ENCODE data around the gene MRPL23.

The MRPL23 gene

DNA sequence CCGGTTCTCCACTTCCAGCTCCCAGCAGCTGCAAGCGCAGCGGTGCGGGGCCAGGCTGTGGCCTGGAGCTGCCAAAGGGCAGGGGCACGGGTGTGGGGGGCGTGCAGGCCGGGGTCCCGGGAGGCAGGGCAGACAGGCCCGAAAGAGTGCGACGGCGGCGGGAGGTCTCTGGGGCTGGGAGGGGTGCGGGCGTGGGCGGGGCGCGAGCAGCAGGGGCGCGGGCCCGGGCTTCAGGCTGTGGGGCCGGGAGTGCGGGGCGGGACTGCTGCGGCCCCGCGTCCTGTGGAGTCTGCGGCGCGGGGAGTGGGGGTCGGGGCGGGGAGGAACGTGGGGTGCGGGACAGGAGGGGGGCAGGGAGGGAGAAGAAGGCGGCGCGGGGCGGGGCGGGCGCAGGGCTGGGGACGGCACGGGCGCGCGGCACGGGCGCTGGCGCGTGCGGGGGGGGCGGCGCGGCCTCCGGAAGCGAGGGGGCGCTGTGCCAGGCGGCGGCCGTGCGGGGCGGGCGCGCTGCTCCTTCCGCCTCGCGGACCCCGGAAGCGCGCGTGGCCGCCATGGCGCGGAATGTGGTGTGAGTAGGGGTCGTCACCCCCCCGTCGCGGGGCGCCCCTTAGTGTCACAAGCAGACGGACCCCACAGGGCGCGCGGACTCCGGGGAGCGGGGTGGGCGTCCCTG lies at the start of gene MRPL23:
Gene MRPL23 (plus strand): TSS at position 521 of the 673 bp plus-strand sequence. CDS start 31 bp downstream, at position 552.
- DNase-seq (ENCODE audit: low read depth) = no peak

DNA sequence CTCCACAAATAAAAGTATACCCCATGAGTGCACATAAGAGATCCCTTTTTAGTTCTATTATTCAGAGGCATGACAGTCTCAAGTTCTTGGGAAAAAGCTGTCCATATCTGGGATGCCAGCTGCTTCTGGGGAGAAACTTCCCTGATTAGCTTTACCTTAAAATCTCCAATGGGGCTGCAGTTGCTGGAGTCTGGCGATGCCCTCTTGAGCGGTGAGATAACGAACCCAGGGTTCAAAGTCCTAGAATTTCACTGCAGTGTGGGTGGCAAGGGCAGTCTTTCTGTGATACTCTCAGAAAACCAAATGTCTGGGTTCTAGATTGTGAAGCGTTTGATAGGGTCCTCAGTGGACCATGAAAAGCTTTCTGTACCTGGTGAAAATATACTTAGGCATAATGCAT lies 48.0 kb upstream of the MRPL23 start:
- no peak for DNase-seq (ENCODE audit: low read depth)

DNA sequence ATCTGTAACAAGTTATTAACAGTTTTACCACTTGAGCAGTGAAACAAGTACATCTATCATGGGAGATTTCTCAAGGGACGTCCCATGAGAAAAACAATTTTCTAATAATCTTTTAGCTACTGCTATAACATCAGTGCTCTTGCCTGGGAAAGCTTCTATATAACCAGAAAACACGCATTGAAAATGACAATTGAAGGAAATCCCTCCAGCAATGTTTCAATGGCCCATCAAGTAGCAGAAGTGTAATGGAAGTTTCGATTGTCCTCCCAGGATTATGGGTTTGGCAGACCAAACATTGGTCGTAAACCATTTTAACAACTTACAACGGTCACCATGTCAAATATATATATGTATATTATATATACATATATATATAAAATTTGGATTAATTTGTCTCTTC lies 47.4 kb upstream of the MRPL23 start:
- no peak for DNase-seq (ENCODE audit: low read depth)

DNA sequence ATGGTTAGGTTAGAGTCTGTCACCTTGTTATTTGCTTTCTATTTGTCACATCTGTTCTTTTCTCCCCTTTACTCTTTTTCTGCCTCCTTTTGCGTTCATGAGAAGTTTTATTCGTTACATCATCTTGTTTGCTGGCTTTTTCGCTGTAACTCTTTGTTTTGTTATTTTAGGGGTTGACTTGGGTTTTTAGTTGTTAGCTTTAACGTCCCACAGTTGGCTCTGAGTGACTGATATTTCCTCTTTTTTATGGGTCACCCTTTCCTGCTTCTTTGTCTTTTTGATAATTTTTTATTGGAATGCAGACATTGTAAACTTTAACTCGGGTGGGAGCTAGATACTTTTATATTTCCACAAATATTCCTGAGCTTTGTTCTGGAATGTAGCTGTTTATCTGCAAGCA lies 41.0 kb upstream of the MRPL23 start:
- DNase-seq (ENCODE audit: low read depth) = no peak

DNA sequence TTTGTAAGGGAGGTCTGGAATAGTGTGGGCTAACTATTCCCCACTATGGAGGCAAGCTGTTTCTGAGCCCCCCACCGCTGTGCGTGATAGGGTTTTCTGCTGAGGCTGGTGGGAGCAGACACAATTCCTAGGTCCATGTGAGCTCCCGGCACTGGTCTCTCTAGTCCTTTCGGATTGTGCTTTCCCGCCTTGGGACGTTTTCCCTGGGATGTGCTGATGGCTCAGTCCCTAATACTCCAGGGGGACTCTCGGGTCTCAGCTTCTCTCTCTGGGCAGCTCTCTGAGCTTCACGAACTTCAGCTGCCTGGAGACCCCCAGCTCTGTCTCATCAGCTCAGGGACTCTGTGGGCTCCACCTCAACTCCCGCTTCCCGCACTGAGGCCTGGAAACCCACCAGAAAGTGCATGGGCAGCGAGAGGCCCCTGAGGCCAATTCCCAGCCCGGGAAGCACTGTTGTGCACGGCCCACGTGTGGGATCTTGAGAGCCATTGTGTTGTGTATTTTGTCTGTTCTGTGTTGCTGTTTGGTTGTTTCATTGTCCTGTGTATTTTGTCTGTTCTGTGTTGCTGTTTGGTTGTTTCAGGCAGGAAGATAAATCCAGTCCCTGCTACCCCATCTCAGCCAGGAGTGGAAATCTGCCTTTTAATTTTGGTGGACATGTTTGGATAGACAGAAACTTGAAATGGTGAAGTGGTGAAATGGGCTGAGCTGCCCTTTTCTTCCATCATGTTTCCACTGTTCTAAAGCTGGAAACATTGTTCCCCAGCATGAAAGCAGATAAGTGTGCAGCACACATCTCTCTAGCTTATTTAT lies 40.3 kb upstream of the MRPL23 start:
- no peak for DNase-seq (ENCODE audit: low read depth)

DNA sequence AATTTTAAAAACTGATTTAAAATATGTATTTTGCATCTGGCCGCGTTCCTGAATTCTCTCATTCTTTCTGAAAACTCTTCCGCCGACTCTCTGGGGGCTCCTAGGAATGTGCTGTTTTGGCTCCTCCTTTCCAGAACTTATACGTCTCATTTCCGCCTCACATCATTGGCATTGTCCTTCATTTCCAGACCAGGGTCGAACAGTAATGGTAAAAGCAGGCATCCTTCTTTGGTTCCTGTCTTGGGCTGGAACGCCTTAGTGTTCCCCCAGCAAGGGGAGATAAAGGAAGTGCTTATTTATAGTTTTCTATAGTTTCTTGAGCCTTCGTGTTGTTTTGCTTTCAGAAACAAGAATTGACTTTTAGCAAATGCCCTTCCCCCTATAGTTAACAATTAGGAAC lies 38.5 kb upstream of the MRPL23 start:
- no peak for DNase-seq (ENCODE audit: low read depth)

DNA sequence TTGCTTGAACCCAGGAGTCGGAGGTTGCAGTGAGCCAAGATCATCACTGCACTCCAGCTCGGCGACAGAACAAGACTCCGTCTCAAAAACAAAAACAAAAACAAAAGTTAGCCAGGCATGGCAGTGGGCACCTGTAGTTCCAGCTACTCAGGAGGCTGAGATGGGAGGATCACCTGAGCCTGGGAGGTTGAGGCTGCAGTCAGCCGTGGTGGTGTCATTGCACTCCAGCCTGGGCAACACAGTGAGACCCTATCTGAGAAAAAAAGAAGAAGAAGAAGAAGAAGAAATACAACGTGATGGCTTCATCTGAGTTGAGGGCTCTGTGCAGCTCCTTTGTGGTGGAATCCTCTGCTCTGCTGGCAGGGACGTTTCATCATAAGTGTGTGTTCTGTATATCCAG lies 37.6 kb upstream of the MRPL23 start:
- no peak for DNase-seq (ENCODE audit: low read depth)

DNA sequence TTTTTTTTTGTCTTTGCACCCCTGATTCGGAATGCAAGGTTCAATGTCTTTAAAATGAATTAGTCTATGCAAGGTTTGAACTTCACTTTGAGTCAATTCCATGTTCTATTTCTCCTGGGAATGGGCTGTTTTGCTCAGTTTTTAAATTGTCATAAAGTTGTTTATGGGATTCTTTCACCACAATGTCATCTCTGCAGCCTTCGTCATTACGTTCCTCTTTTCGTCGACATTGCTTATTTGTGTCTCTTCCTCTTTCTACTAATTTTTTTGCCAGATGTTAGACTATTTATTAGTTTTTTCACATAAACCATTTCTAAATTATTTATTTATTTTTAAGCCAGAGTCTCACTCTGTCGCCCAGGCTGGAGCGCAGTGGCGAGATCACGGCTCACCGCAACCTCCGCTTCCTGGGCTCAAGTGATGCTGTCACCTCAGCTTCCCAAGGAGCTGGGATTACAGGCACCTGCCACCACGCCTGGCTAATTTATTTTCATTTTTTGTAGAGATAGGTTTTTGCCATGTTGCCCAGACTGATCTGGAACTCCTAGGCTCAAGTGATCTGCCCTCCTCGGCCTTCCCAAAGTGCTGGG lies 34.7 kb upstream of the MRPL23 start:
- no peak for DNase-seq (ENCODE audit: low read depth)

DNA sequence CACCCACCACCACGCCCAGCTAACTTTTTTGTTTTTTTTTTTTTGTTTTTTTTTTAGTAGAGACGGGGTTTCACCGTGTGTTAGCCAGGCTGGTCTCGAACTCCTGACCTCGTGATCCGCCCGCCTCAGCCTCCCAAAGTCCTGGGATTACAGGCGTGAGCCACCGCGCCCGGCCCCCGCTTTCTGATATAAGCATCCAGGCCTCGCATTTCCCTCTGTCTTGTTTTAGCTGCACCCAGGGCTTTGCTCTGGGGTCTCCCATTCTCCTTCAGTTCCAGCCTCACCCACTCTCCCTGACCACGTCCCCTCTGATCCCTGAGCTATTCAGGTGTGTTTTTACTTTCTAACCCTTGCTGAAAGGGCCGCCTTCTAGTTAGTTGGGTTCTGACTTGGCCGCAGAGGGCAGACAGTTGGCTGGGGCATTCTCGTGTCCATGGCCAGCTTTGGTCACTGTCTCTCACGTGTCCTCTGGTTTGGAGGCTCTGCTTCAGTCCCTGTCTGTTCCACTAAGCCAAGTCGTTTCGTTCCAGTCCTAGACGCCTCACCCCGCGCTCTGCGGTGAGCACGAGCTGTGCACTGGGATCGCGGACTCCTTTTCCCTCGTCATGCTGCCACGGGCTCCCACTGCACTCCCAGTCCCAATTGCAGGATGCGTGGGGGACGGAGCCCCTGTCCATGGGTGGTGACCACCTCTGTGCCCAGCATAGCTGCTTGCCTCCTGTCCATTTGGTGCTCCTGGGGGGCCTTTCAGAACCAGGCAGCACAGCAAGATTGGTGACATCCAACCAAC lies 33.7 kb upstream of the MRPL23 start:
- DNase-seq (ENCODE audit: low read depth) = no peak

DNA sequence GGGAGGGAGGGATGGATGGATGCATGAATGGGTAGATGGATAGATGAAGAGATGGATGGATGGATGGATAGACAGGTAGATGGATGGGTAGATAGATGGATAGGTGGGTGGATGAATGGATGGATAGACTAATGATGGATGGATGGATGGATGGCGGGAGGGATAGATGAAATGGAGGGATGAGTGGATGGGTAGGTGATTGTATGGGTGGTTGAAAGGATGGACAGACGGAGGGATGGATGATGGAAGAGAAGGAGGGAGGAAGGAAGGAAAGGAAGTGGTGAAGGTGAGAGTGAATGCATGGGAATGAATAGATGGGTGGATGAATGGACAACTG lies 31.4 kb upstream of the MRPL23 start:
- no peak for DNase-seq (ENCODE audit: low read depth)

DNA sequence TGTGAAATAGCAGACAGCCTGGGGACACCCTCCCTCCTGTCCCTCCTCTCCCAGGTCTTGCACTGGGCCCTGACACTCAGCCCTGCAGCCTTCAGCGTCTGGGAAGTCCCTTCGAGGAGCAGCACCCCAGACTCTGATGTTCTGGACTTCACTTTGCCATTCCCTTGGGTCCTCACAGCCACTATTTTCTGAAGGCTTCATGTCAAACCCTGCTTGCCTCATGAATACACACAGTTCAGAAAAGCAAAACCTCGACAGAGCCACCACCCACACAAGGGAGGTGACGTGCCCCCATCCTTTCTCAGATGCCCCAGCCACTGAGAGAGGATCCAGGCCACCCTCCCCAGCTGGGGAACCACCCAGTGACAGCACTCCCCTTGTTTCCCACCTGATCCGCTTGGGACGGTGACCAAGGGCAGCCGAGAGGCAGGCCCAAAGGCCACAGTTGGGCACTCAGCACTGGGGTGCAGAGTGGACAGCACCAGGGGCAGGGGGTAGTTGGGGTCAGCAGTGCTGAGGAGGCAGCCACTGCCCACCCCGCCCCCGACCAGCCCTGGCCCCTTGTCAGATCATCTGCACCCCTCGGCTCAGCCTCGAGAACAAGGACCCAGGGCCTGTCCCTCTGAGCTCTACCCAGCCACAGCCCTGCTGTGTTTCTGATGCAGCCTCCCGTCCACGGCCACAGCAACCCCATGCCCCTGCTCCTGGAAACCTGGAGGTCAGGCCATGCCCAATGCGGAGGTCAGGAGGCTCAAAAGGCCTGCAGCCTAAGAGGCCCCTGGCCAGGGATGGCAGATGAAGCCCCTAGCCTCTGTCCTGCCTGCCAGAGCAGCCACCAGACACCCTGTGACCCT lies 30.8 kb upstream of the MRPL23 start:
- no peak for DNase-seq (ENCODE audit: low read depth)

DNA sequence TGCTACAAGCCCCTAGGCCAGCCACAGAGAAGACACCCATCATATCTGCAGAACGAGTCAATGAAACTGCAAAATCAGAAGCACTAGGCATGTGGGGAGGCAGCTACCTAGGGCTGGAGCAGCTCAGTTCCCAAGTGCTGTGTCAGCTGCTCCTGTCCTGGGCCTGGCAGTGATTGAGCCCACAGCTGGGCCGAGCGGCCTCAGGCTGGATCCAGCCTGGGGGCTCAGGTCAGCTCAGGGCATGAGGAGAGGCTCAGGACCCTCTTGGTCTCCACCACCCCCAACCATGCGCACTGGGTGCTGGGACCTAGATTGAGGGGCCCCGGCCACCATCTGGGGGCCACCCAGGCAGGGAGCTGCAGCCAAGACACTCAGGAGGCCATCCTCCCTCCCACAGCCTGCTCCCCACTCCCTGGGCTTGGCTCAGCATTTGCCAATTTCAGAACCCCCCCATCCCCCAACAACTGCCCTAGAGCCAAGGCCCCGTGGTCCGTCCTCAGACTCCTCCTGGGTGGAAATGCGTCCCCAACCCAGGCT lies 30.1 kb upstream of the MRPL23 start:
- DNase-seq (ENCODE audit: low read depth) = no peak

DNA sequence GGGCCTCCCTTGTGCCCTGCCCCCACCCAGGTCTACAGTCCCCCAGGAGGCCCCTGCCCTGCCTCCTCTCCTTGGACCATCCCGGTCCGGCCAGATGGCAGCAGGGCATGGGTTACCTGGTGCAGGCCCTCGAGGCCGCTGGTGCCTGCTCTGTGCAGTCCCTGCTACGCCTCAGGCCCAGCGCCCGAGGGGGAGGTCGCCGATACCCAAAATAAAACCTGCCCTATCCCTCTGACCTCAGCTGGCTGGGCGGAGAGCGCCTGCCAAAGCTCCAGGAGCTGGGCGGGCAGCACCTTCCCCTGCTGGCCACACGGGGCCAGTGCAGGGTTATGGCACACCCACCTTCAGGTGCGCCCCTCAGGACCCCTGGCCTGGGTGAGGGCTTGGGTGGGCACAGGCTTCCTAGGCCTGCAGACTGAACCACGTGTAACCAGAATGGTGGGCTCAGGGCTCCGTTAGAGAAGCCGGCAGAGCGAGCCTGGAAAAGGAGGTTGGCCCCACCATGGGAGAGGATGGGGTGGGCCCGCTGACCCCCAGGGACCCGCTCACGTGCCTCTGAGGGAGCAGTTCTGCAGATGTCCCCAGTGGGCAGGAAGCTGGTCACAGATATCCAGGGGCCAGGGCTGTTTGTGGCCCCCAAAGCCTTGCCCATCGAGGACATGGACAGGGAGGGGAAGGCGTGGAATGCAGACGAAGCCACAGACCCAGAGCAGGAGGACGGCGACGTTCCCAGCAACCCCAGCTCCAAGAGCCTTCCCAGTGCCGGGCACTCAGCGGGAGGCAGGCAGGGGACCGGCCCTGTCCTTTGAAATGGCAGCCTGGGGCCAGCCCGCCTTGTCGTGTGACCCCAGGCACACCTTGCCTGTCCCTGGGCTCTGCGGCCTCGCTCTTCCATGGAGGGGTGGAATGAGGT lies 29.4 kb upstream of the MRPL23 start:
- no peak for DNase-seq (ENCODE audit: low read depth)

DNA sequence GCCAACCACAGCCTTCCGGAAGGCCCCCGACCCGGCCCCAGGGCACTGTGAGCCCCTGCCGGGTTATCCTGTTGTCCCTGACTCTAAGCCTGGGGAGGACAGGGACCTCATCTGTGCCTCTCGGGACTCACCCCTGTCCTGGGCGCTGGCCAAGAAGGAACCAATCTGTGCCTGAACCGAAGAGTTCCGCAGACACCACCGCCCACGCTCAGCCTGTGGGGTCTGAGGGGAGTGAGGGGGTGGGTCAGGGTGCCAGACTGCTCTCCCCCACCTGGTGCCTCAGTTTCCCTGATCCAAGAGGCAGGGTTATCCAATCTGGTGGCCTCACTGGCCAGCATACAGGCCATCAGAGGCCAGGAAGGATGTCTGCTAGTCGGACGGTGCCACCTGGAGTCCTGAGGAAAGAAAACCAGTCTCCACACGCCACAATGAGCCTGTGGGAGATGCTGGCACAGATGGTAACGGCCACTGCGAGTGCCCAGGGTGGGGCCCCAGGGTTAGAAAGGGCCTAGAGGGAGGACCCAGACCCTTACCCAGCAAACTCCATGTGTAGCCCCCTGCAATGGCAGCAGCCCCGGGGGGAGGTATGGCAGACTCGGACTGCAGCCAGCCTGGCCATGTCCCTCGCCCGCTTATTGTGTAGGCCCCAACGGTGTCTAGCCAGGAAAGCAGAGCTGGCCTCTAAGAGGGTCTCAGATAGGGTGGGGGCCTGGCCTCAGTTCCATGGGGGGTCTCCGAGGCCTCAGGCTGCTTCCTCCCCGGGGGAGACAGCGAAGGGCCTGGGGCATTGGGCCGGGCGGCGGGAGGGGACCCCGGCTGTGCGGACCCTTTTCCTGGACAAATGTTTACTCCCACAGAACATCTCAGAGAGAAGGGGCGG lies 28.5 kb upstream of the MRPL23 start:
- no peak for DNase-seq (ENCODE audit: low read depth)

DNA sequence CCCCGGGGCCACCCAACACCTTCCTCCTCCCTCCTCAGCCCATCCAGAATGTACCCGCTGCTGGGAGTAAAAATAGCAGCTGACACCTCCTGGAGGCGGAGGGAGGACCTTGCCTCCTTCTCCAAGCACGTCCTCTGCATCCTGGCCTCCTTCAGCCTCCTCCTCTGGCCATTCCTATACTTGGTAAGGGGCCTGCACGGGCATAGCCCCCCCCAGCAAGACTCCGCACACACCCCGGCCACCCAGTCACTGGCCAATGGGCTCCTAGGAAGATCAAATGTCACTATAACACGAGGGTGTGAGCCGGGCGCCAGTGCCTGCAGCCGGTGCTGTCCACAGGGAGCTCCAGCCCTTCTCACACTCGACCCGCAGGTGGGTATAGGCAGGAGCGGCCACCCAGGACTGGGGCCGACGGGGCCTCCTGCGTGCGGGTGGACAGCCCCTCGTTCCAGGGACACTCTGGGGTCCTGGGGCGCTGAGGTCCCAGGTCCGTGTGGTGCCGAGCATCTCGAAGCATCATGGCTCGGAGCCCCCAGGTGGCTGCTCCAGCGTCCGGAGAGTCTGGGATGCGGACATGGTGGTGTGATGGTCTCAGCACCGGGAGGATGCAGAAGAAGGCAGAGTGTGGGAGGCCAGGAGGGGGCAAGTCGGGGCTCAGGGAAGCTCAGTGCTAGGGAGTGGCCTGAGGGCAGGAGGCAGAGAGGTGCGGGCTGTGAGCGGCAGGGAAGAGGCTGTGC lies 27.6 kb upstream of the MRPL23 start, which contains the start of gene TNNT3:
Gene TNNT3 (plus strand): TSS at position 313 of the 737 bp plus-strand sequence. CDS start 3,172 bp downstream, outside the sequence.
- no peak for DNase-seq (ENCODE audit: low read depth)

DNA sequence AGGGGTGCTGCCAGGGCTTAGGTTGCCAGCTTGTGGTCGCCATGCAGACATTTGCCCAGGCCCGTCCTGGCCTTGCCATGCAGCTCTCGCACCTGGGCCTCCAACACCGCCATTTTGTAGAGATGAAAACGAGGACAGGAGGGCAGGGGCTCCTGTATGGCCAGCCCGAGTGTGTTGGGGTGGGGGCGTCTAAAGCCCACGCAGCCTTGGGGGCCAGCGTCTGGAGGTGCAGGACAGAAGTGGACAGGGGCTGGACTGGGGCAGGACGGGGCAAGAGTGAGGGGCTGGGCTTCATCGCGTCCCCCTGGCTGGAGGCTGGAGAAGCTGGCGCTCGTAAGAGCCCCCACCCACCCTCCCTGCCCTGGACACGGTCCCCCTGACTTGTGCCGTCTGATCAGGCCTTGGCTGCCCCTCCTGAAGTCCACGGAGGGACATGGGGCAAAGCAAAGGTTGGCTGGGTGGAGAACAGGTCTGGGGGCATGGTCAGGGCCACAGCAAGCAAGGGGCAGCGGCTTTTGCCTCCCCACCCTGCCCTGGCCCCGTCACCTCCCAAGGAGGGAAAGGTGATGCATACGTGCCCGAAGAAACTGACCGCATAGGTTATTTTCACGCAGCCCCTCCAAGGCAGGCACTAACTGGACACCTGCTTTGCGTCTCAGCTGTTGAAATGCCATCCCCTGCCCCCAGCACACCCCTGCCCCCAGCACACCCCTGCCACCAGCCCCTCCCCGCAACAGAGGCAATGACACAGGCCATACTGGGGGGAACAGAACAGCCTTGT lies 26.8 kb upstream of the MRPL23 start:
- DNase-seq (ENCODE audit: low read depth) = no peak

DNA sequence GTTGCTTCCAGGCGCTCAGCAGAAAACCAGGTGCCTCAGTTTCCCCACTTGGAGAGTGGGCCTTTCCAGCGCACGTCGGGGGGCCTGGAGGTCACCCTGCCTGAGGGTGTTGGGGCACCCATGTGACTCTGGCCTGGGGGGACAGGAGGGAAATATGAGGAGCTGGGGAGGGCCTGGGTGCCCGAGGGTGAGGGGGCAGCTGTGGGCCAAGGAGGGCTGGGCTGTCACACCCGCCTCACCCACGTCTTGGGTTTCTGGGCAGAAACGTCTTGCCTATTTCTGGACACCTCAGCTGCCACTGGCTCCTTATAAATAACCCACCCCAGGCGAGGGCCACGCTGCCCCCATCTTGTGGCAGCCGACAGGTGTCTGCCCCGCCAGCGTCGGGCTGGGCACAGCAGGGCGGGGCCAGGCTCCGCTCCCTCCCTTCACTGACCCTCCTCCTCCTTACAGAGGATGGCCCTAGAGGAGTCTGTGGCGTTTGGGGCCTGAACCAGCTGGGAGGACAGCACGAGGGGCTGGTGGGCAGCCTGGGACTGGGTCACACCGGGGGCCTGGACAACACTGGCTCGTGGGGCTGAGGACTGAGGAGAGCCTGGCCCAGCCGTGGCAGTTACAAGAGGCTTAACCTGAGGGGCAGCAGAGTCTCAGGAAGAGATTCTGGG lies 26.1 kb upstream of the MRPL23 start:
- DNase-seq (ENCODE audit: low read depth) = no peak
